Breast epithelium (tissue), 3 donors: ENCODE results near the gene EOLA1.

ENCODE experiments used
- CTCF ChIP-seq, 3 donors: fragments of 450-650 bp; IDR thresholded peaks; one replicate each; pipeline ENCODE4 v1.5.1; 2016 to 2017; ENCODE audit warnings: antibody characterized with exemption in 3 of 3, mild to moderate bottlenecking in 3 of 3, moderate library complexity in 3 of 3
- POLR2A ChIP-seq: fragments of 450-650 bp; IDR thresholded peaks from one replicate; pipeline ENCODE4 v1.6.1; 2016; ENCODE audit warnings: antibody characterized with exemption, mild to moderate bottlenecking, moderate library complexity
- POLR2AphosphoS5 ChIP-seq, 3 donors: sonication (generic); formaldehyde crosslinking; IDR thresholded peaks; one replicate each; pipeline ENCODE4 v1.6.1; 2017; ENCODE audit warnings: antibody characterized with exemption in 3 of 3

DNA sequence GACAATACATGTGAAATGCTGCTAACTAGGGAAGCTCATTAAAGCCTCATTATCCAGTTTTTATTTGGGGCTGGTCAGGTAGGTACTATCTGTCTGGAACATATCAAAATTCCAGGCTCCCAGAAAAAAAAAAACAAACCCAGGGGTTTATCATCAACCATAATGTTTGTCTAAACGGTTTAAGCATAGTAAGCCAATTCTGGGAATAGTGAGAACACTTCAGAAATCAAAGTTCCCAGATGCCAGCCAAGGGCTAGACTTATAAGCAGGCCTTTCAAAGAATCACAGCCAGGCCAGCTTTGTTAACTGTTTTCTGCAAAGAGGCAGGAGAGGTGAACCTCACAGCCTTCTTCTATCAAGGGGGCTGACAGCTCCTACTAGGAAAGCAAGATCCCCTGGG lies 43.8 kb upstream of the EOLA1 start:
- no peak for TF ChIP-seq CTCF (IDR thresholded peaks at IDR 0.05)
- TF ChIP-seq POLR2A = no peak
- no peak for TF ChIP-seq POLR2AphosphoS5 (IDR thresholded peaks at IDR 0.05)
